Esophagus squamous epithelium (tissue), 5 donors: ENCODE results near the gene EPHA3. TPM values are rescaled to one million over a fixed set of nuclear protein-coding genes. Genes with fewer than 3 reads are reported as not detected.

Source experiments
- DNase-seq: peaks from one replicate; lab custom pipeline; 2025; lab: John Stamatoyannopoulos, UW
- H3K27ac ChIP-seq, 4 donors: fragments of 200-600 bp; sonication (generic); one replicate each; pipeline ENCODE4 v1.5.1; 2016 to 2019; ENCODE audit warnings: mild to moderate bottlenecking in 1 of 4
- H3K27me3 ChIP-seq, 4 donors: fragments of 200-600 bp; sonication (generic); 1 replicate in 3 of 4; 2 replicates in 1 of 4; pipeline versions ENCODE4 v1.5.1 to v1.6.0; 2017 to 2021; ENCODE audit warnings: antibody characterized with exemption in 1 of 4
- H3K36me3 ChIP-seq, 3 donors: fragments of 200-600 bp; sonication (generic); one replicate each; pipeline ENCODE4 v1.5.1; 2016 to 2019
- H3K4me1 ChIP-seq, 3 donors: fragments of 200-600 bp; sonication (generic); one replicate each; pipeline ENCODE4 v1.5.1; 2017 to 2019
- H3K4me3 ChIP-seq, 4 donors: fragments of 200-600 bp; sonication (generic); 1 replicate in 3 of 4; 2 replicates in 1 of 4; pipeline ENCODE4 v1.5.1; 2016 to 2019; ENCODE audit warnings: mild to moderate bottlenecking in 2 of 4, moderate library complexity in 1 of 4
- H3K9me3 ChIP-seq, 3 donors: fragments of 200-600 bp; sonication (generic); one replicate each; pipeline ENCODE4 v1.5.1; 2016 to 2019
- POLR2A ChIP-seq, 4 donors: fragments of 450-650 bp; IDR thresholded peaks; one replicate each; pipeline ENCODE4 v1.6.1; 2017; ENCODE audit warnings: antibody characterized with exemption in 4 of 4, mild to moderate bottlenecking in 4 of 4, moderate library complexity in 3 of 4
- WGBS, 2 donors: methylation state at CpG; one replicate each; pipeline ENCODE4 v1.1.5; 2018; 5-methylcytosine and 5-hydroxymethylcytosine counted together
- intact Hi-C: fragments of 100-400 bp; cut with DNase I; formaldehyde crosslinking; loops from one replicate; pipeline ENCODE4 v1.15.0; 2022
- total RNA-seq, 4 donors: library from RNA; depleted of rRNA; stranded (reverse); fragments of >200 nt; gene quantifications; one replicate each; pipeline ENCODE4 v1.1.0, GENCODE V29; 2016
- TF ChIP-seq, protein P1 (sequence below), 6 experiments: fragments of 450-650 bp in 4 of 6; fragments of 200-600 bp in 2 of 6; sonication (generic) in 2 of 6; IDR thresholded peaks; one replicate each; pipeline ENCODE4 v1.5.1; 2016 to 2019; ENCODE audit warnings: antibody characterized with exemption in 6 of 6, mild to moderate bottlenecking in 4 of 6, moderate library complexity in 4 of 6
- donor health status: DM: yes; HTN: yes; CAD: no.

EPHA3 gene
- total RNA-seq, 4 donors from 2014 or later, result 0.38 to 3.6 (median 1.4) TPM

DNA sequence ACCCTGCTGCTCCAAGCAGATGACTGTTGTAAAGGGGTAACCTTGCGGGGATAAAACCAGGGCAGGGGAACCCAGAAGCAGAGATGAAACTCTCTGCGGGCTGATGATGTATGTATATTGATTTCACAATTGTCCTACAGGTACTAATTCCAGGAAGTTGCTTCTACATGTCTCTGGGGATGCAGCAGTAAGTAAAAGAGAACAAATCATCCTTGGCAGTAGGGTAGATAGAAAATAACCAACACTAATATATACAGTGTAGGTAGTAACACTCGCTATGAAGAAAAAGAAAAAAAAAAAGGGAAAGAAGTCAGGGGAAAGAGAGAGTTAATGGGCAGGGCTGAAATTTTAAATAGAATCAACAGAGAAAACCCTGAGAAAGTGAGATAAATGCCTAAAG, 50.2 kb downstream of the EPHA3 start:
- 86 to 93% methylated on average over 3 of the region's 3 CpGs for WGBS, 2 donors
- no peaks in the 10 kb centered on the region for H3K9me3 ChIP-seq
- H3K36me3 ChIP-seq, result no peaks in the 10 kb centered on the region
- DNase-seq, result no peak
- H3K27me3 ChIP-seq, result no peaks in the 10 kb centered on the region
- H3K4me1 ChIP-seq, result no peaks in the 10 kb centered on the region
- H3K4me3 ChIP-seq, result no peak overlapping the region
- intact Hi-C loops, result no loop called here
- TF ChIP-seq, protein P1, sequence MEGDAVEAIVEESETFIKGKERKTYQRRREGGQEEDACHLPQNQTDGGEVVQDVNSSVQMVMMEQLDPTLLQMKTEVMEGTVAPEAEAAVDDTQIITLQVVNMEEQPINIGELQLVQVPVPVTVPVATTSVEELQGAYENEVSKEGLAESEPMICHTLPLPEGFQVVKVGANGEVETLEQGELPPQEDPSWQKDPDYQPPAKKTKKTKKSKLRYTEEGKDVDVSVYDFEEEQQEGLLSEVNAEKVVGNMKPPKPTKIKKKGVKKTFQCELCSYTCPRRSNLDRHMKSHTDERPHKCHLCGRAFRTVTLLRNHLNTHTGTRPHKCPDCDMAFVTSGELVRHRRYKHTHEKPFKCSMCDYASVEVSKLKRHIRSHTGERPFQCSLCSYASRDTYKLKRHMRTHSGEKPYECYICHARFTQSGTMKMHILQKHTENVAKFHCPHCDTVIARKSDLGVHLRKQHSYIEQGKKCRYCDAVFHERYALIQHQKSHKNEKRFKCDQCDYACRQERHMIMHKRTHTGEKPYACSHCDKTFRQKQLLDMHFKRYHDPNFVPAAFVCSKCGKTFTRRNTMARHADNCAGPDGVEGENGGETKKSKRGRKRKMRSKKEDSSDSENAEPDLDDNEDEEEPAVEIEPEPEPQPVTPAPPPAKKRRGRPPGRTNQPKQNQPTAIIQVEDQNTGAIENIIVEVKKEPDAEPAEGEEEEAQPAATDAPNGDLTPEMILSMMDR (IDR thresholded peaks at IDR 0.05), result no peak
- TF ChIP-seq POLR2A (IDR thresholded peaks at IDR 0.05), result no peak
- H3K27ac ChIP-seq, result no peak overlapping the region

DNA sequence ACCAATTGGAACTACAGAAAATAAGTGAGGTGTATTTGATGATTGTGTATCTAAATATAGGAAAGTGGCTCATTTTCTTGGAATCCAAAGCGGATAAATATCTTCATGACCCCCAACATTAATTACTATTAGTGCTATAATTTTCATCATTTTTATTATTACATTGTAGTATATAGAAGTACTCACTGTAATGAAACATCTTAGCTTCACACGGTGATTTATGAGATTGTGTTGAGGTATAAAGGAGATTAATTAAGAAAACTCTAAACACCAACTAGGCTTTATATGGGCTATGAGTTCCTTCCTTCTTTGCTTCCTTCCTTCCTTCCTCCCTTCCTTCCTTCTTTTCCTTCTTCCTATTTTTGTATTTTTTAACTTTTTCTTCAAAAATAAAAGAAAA, 52.2 kb downstream of the EPHA3 start:
- TF ChIP-seq POLR2A (IDR thresholded peaks at IDR 0.05), result no peak
- TF ChIP-seq, protein P1 (IDR thresholded peaks at IDR 0.05), result no peak
- Histone ChIP-seq H3K4me3 (no peak overlapping the region), H3K27me3 (no peaks in the 10 kb centered on the region), H3K9me3 (no peaks in the 10 kb centered on the region), H3K4me1 (no peaks in the 10 kb centered on the region), H3K36me3 (no peaks in the 10 kb centered on the region), H3K27ac (no peak overlapping the region)
- intact Hi-C loops, result no loop called here
- no peak for DNase-seq
- 90 to 96% methylated on average over 2 of the region's 2 CpGs for WGBS, 2 donors

DNA sequence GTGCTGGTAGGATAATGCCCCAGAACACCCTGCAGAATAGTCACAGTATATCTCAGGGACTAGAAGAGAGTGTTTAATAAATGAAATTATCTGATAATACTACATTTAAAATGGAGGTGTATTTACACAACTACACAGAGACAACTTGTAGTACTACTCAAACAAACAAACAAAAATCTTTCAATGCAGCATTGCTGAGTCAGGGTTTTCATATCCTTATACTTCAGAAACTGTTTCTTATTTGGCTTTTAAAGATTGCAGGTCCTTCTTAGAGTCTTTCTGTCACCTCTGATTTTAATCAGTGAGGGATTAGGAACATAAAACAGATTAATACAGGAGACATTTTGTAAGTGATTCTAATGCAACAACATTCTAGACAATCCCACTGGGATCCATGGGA, 57.4 kb downstream of the EPHA3 start:
- Histone ChIP-seq H3K9me3 (no peaks in the 10 kb centered on the region), H3K4me3 (no peak overlapping the region), H3K27ac (no peak overlapping the region), H3K36me3 (no peaks in the 10 kb centered on the region), H3K27me3 (no peaks in the 10 kb centered on the region), H3K4me1 (no peaks in the 10 kb centered on the region)
- intact Hi-C loops, result no loop called here
- no peak for TF ChIP-seq POLR2A (IDR thresholded peaks at IDR 0.05)
- TF ChIP-seq, protein P1 (IDR thresholded peaks at IDR 0.05), result no peak
- no peak for DNase-seq

DNA sequence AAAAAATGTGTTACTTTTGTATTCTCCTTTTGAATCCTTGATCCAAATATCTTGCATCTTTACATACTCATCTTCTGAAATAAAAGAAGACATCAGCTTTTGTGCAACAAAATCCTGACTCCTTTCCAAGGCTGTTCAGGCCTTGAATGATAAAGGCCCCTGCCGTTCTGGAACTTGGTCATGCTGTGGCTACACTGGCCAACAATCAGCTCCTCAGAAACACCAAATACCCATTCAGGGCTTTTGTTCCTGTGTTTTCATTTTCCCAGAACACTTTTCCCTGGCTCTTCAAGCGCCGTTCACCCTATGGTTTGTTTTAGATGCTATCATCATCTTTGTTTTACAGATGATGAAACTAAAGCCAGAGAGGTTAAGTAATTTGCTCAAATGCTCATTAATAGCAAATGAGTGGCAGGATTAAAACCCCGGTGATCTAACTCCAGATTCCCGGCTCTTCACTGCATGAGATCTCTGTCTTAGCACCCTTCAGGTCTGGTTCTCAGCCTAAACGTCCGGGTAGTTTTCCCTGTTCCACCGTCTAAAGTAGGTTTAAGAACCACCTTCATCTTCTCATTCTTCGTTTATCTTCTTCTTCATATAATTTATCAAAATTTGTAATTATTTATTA, 58.3 kb downstream of the EPHA3 start:
- no peak overlapping the region for H3K27ac ChIP-seq
- no peaks in the 10 kb centered on the region for H3K27me3 ChIP-seq
- no peaks in the 10 kb centered on the region for H3K36me3 ChIP-seq
- H3K4me3 ChIP-seq, result no peak overlapping the region
- no peak for TF ChIP-seq POLR2A (IDR thresholded peaks at IDR 0.05)
- TF ChIP-seq, protein P1 (IDR thresholded peaks at IDR 0.05), result no peak
- no peaks in the 10 kb centered on the region for H3K9me3 ChIP-seq
- no peaks in the 10 kb centered on the region for H3K4me1 ChIP-seq
- intact Hi-C loops, result no loop called here
- 79 to 88% methylated on average over 9 of the region's 9 CpGs for WGBS, 2 donors
- DNase-seq, result no peak

DNA sequence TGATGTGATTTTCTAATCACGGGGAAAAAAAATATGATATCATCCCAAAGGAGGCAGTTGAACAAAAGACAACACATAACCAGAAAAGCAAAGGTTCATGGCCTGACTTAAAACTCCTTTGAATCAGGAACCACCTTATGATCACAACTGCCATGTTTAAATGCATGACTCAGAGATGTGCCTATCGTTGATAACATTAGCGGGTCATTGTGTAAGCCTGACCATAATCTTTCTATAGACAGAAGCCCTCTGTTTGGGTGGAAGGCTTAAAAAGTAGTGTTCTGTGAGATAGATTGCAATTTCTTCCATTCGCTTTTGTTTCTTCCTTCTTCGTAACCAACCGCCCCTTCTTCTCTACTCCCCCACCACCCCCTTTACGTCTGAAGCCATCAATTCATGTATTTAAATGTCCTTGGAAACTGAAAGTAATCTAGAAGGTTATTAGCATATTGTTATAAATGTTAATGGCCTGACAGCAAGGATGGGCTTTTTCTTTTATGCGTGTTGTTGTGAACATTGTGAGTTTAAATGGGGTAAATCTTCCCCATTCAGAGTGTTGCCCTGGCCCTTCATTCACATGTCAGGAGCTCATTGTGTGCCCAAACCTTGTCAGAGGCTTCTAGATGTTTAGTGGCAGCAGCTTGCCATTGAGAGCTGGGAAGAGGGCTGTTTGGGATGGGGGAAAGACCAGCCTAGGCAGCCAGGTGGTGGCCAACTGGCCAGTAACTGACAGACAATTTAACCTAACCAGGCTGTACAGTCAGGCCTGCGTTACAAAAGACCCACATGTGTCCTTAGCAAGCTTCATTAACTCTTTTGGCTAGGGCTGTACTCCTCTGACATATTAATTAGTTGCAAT, 64.5 kb downstream of the EPHA3 start:
- Histone ChIP-seq H3K9me3 (no peaks in the 10 kb centered on the region), H3K4me1 (no peaks in the 10 kb centered on the region), H3K36me3 (no peaks in the 10 kb centered on the region), H3K4me3 (no peak overlapping the region), H3K27ac (no peak overlapping the region), H3K27me3 (no peaks in the 10 kb centered on the region)
- 79 to 83% methylated on average over 9 of the region's 9 CpGs for WGBS, 2 donors
- intact Hi-C loops, result no loop called here
- no peak for TF ChIP-seq POLR2A (IDR thresholded peaks at IDR 0.05)
- TF ChIP-seq, protein P1 (IDR thresholded peaks at IDR 0.05), result no peak
- no peak for DNase-seq
